ENCODE data around the gene RARG. TPM values are rescaled to one million over a fixed set of nuclear protein-coding genes. Genes with fewer than 3 reads are reported as not detected.
A peak's percentile ranks its signal among the peaks of the same experiment; 100 is the strongest.

RARG gene
- total and polyA plus RNA-seq, 2 donors (not counting 1 experiment from before 2014, with no cell fraction given) = 8.8 to 15.0 TPM

- no peak for DNase-seq
- H3K4me3 Mint-ChIP-seq = peak overlapping the region; percentile 70
- TF ChIP-seq EZH2 (IDR thresholded peaks at IDR 0.05; ENCODE audit: borderline replicate concordance, insufficient read depth, low read depth, low read length, poor library complexity, severe bottlenecking) = no peak
- no peak for TF ChIP-seq CTCF (IDR thresholded peaks at IDR 0.05)
- CTCF ChIA-PET = interaction anchor here (1.0 to 15.7 kb wide), 7 partner anchors 8 to 120 kb away, joined by 3 to 201 read pairs (median 4); partner anchors contain the start of genes AAAS, CSAD, ITGB7 and ZNF740
- no peaks in the 10 kb centered on the region for H3K27me3 ChIP-seq (replicated peaks in 1 of 4; ENCODE audit: control extremely low read depth in 1 of 4, control insufficient read depth in 3 of 4, insufficient read depth in 4 of 4, low read length in 3 of 4)
- H3K9me3 Mint-ChIP-seq (ENCODE audit: insufficient read depth) = no peaks in the 10 kb centered on the region
- peak overlapping the region; percentile 80 for H3K27ac Mint-ChIP-seq
- ATAC-seq (ENCODE audit: low read depth) = no peak
- H3K4me1 ChIP-seq (ENCODE audit: control insufficient read depth in 2 of 2, insufficient read depth in 2 of 2, low read length in 2 of 2) = peaks cover 84 to 91% of the 10 kb centered on the region in 2 donors
- WGBS (ENCODE audit: insufficient coverage) = 33% methylated on average over 1 of the region's 1 CpG
- H3K4me2 ChIP-seq (replicated peaks; ENCODE audit: low read depth, low read length, poor library complexity, severe bottlenecking) = peak overlapping the region; percentile 73
- H3K27ac ChIP-seq (ENCODE audit: low read length in 2 of 2) = peak overlapping the region; percentile 39 to 58
- no peaks in the 10 kb centered on the region for H3K27me3 Mint-ChIP-seq
- peak overlapping the region in 1 of 5 experiments; percentile 54 for H3K4me3 ChIP-seq (ENCODE audit: control extremely low read depth in 1 of 5, extremely low read depth in 1 of 5, insufficient read depth in 1 of 5, low read depth in 2 of 5, low read length in 4 of 5)
- H2AFZ ChIP-seq (ENCODE audit: insufficient read depth, low read depth, low read length, poor library complexity, severe bottlenecking) = no peak overlapping the region
- H3K36me3 ChIP-seq (replicated peaks in 1 of 2; ENCODE audit: control extremely low read depth in 1 of 2, control insufficient read depth in 1 of 2, extremely low read depth in 1 of 2, insufficient read depth in 2 of 2, low read length in 1 of 2) = peaks cover 4 to 40% of the 10 kb centered on the region in 2 experiments
- intact Hi-C loops (cut with micrococcal nuclease) = no loop called here
- H3K9me3 ChIP-seq (ENCODE audit: control extremely low read depth in 1 of 3, control insufficient read depth in 2 of 3, insufficient read depth in 1 of 3, low read length in 2 of 3) = no peaks in the 10 kb centered on the region
- peaks cover 62% of the 10 kb centered on the region for H3K79me2 ChIP-seq (ENCODE audit: control insufficient read depth, insufficient read depth, low read length)
- H3K9ac ChIP-seq (ENCODE audit: low read length) = peak overlapping the region; percentile 43
- H3K4me1 Mint-ChIP-seq = peaks cover 73% of the 10 kb centered on the region
- POLR2A ChIA-PET = interaction anchor here (0.9 to 2.5 kb wide), 4 partner anchors 10 to 21 kb away, joined by 3 to 7 read pairs (median 4); partner anchors contain the start of genes CSAD and ZNF740
- H4K20me1 ChIP-seq (ENCODE audit: control insufficient read depth, insufficient read depth, low read length, poor library complexity, severe bottlenecking) = peaks cover 61% of the 10 kb centered on the region
Observed at GRCh38 chr12:53201177-53201541, 30.9 kb downstream of the RARG start.

DNA sequence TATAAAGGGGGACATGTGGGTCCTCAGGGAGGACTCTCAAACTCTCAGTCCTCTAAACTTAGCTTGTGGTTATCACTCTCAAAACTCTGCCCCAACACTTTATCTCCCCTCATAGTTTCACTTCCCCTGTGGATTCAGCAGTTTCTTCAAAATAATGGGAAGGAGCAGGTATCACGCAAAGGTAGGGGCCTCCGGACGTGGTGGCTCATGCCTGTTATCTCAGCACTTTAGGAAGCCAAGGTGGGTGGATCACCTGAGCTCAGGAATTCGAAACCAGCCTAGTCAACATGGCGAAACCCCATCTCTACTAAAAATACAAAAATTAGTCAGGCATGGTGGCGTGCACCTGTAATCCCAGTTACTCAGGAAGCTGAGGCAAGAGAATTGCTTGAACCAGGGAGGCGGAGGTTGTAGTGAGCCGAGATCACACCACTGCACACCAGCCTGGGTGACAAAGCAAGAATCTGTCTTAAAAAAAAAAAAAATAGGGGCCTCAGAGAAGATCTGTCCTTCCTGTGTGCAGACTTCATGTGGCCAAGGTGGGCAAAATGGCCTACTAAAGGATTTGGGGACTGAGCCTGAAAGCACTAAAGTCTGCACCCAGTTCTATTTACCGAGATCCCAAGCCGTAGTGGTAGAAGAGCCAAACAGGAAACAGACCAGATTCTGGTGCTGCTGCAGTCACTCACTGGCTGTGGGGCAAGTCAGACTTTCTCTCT, 31.4 kb downstream of the RARG start:
- Mint-ChIP-seq H3K4me1 (peaks cover 68% of the 10 kb centered on the region), H3K9me3 (ENCODE audit: insufficient read depth) (no peaks in the 10 kb centered on the region), H3K4me3 (peak overlapping the region; percentile 70), H3K27ac (peak overlapping the region; percentile 80), H3K27me3 (no peaks in the 10 kb centered on the region)
- DNase-seq (peak; percentile 71), ATAC-seq (ENCODE audit: low read depth) (peak; percentile 59)
- POLR2A ChIA-PET = interaction anchor here (0.8 to 2.5 kb wide), 9 partner anchors 9 to 120 kb away, joined by 3 to 8 read pairs (median 4); partner anchors contain the start of genes CSAD, PFDN5 and ZNF740
- no peaks in the 10 kb centered on the region for H3K9me3 ChIP-seq (ENCODE audit: control extremely low read depth in 1 of 3, control insufficient read depth in 2 of 3, insufficient read depth in 1 of 3, low read length in 2 of 3)
- CTCF ChIA-PET = interaction anchor here (0.5 to 15.7 kb wide), 11 partner anchors 12 to 135 kb away, joined by 3 to 201 read pairs (median 4); partner anchors contain the start of genes AAAS, CSAD, ITGB7 and ZNF740
- H2AFZ ChIP-seq (ENCODE audit: insufficient read depth, low read depth, low read length, poor library complexity, severe bottlenecking) = no peak overlapping the region
- no peaks in the 10 kb centered on the region for H3K27me3 ChIP-seq (replicated peaks in 1 of 4; ENCODE audit: control extremely low read depth in 1 of 4, control insufficient read depth in 3 of 4, insufficient read depth in 4 of 4, low read length in 3 of 4)
- TF ChIP-seq CTCF (IDR thresholded peaks at IDR 0.05) (no peak), EZH2 (IDR thresholded peaks at IDR 0.05; ENCODE audit: borderline replicate concordance, insufficient read depth, low read depth, low read length, poor library complexity, severe bottlenecking) (no peak)
- peaks cover 60% of the 10 kb centered on the region for H3K79me2 ChIP-seq (ENCODE audit: control insufficient read depth, insufficient read depth, low read length)
- H3K27ac ChIP-seq (ENCODE audit: low read length in 2 of 2) = peak overlapping the region; percentile 39 to 58
- peak overlapping the region; percentile 73 for H3K4me2 ChIP-seq (replicated peaks; ENCODE audit: low read depth, low read length, poor library complexity, severe bottlenecking)
- H3K9ac ChIP-seq (ENCODE audit: low read length) = peak overlapping the region; percentile 43
- H3K4me1 ChIP-seq (ENCODE audit: control insufficient read depth in 2 of 2, insufficient read depth in 2 of 2, low read length in 2 of 2) = peaks cover 79 to 86% of the 10 kb centered on the region in 2 donors
- peak overlapping the region in 3 of 5 experiments; percentile 17 to 54 (median 23) for H3K4me3 ChIP-seq (ENCODE audit: control extremely low read depth in 1 of 5, extremely low read depth in 1 of 5, insufficient read depth in 1 of 5, low read depth in 2 of 5, low read length in 4 of 5)
- peaks cover 61% of the 10 kb centered on the region for H4K20me1 ChIP-seq (ENCODE audit: control insufficient read depth, insufficient read depth, low read length, poor library complexity, severe bottlenecking)
- WGBS (ENCODE audit: insufficient coverage) = 4% methylated on average over 7 of the region's 10 CpGs
- intact Hi-C loops (cut with micrococcal nuclease) = loop anchor here (1.0 kb wide), 1 partner anchor 9 kb away; no protein-coding TSS in a partner anchor
- H3K36me3 ChIP-seq (replicated peaks in 1 of 2; ENCODE audit: control extremely low read depth in 1 of 2, control insufficient read depth in 1 of 2, extremely low read depth in 1 of 2, insufficient read depth in 2 of 2, low read length in 1 of 2) = peaks cover 4 to 45% of the 10 kb centered on the region in 2 experiments

All from B cell (primary cell).